BJ (cell line): ENCODE measurements around the gene CUL4A. TPM values are rescaled to one million over a fixed set of nuclear protein-coding genes. Genes with fewer than 3 reads are reported as not detected.

Experiments
- CTCF ChIA-PET: fragments of 350-600 bp; formaldehyde crosslinking; extraction: SDS; loops from one replicate; lab custom pipeline; 2021; ENCODE audit warnings: antibody characterized with exemption, inconsistent platforms; lab: Yijun Ruan, JAX
- POLR2A ChIA-PET: fragments of 300-600 bp; sonication (Branson Sonifier 250); formaldehyde crosslinking; extraction: SDS; loops from one replicate; lab custom pipeline; 2021; ENCODE audit warnings: antibody characterized with exemption; lab: Charles Lee
- DNase-seq: peaks from one replicate; pipeline ENCODE4 v3.0.0-alpha.2; 2011; ENCODE audit warnings: low read depth
- H3K27me3 ChIP-seq: 2 replicates; pipeline ENCODE4 v1.6.0; 2011; ENCODE audit warnings: low read length; ENCODE audit not compliant: control insufficient read depth, insufficient read depth
- H3K36me3 ChIP-seq: 2 replicates; pipeline ENCODE4 v1.5.1; 2011; ENCODE audit warnings: low read length; ENCODE audit not compliant: control insufficient read depth, insufficient read depth
- H3K4me3 ChIP-seq: 2 replicates; pipeline ENCODE4 v1.5.1; 2011; ENCODE audit warnings: low read depth, mild to moderate bottlenecking, control low read depth, low read length
- CTCF ChIP-seq: IDR thresholded peaks from 2 replicates; pipeline ENCODE4 v1.5.1; 2011; ENCODE audit warnings: low read depth, mild to moderate bottlenecking, control low read depth, inconsistent platforms, low read length, moderate library complexity; ENCODE audit not compliant: insufficient read depth
- polyA plus RNA-seq: library from polyadenylated mRNA; depleted of rRNA; stranded (reverse); fragments of >200 nt; gene quantifications from 2 replicates; pipeline ENCODE4 v1.2.3, GENCODE V29; 2011

Gene CUL4A
- polyA plus RNA-seq, 1 experiment: 67.1 TPM

GRCh38 chr13:113297370-113298042 is 88.1 kb downstream of the CUL4A start:
- Histone ChIP-seq H3K27me3 (0 out of 2 replicates have a peak, but pooled peaks cover 2% of the 10 kb centered on the region), H3K4me3 (peak overlapping the region; percentile 65), H3K36me3 (no peaks in the 10 kb centered on the region)
- ChIA-PET POLR2A (no interaction called here), CTCF (interaction anchor here (0.7 to 1.2 kb wide), 2 partner anchors 85 to 96 kb away, joined by 3 to 4 read pairs; no protein-coding TSS in a partner anchor)
- DNase-seq: no peak
- no peak for TF ChIP-seq CTCF

- POLR2A ChIA-PET: no interaction called here
- CTCF ChIA-PET: interaction anchor here (0.6 to 1.2 kb wide), 3 partner anchors 85 to 97 kb away, joined by 3 to 4 read pairs (median 3); no protein-coding TSS in a partner anchor
- Histone ChIP-seq H3K36me3 (0 out of 2 replicates have a peak, but pooled peaks cover 2% of the 10 kb centered on the region), H3K4me3 (peak overlapping the region; percentile 65), H3K27me3 (0 out of 2 replicates have a peak, but pooled peaks cover under 1% of the 10 kb centered on the region)
- DNase-seq: no peak
- no peak for TF ChIP-seq CTCF
Measured at GRCh38 chr13:113298043-113298945, 88.9 kb downstream of the CUL4A start.

DNA sequence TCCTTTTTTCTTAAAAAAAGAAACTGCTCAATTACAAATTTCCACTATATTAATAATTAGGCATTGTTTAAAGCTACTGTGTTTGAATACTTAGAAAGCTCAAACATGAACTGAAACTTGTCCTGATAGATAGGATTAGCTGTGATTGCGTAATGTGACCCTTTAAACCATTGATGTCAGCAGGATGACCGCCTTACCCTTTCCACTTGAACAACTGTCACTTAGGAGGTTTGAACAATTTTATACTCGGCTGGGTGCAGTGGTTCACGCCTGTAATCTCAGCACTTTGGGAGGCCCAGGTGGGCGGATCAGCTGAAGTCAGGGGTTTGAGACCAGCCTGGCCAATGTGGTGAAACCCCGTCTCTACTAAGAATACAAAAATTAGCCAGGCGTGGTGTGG is 90.5 kb downstream of the CUL4A start:
- no peak overlapping the region for H3K4me3 ChIP-seq
- no peaks in the 10 kb centered on the region for H3K27me3 ChIP-seq
- ChIA-PET POLR2A (no interaction called here), CTCF (no interaction called here)
- TF ChIP-seq CTCF: no peak
- DNase-seq: no peak
- 0 out of 2 replicates have a peak, but pooled peaks cover 2% of the 10 kb centered on the region for H3K36me3 ChIP-seq

GRCh38 chr13:113302986-113303385 is 93.6 kb downstream of the CUL4A start:
- H3K4me3 ChIP-seq: no peak overlapping the region
- CTCF ChIA-PET: interaction anchor here (1.6 kb wide), 1 partner anchor 9 kb away, joined by 6 read pairs; no protein-coding TSS in a partner anchor
- H3K36me3 ChIP-seq: peaks cover 3% of the 10 kb centered on the region; the same call in 1 of the 2 replicates
- H3K27me3 ChIP-seq: no peaks in the 10 kb centered on the region
- POLR2A ChIA-PET: no interaction called here
- no peak for TF ChIP-seq CTCF
- no peak for DNase-seq

GRCh38 chr13:113304121-113304520 is 94.7 kb downstream of the CUL4A start:
- no peak overlapping the region for H3K4me3 ChIP-seq
- TF ChIP-seq CTCF: no peak
- ChIA-PET CTCF (interaction anchor here (1.5 kb wide), 1 partner anchor 89 kb away, joined by 3 read pairs; no protein-coding TSS in a partner anchor), POLR2A (no interaction called here)
- DNase-seq: no peak
- H3K27me3 ChIP-seq: no peaks in the 10 kb centered on the region
- peaks cover 3% of the 10 kb centered on the region; the same call in 1 of the 2 replicates for H3K36me3 ChIP-seq
